Thymus (tissue), 11 donors: ENCODE results near the gene OR5AU1. TPM values are rescaled to one million over a fixed set of nuclear protein-coding genes. Genes with fewer than 3 reads are reported as not detected.

Source experiments
- DNase-seq, 9 donors: peaks; one replicate each; pipeline ENCODE4 v3.0.0-alpha.2; 2013; ENCODE audit warnings: low spot score in 9 of 9, low read depth in 6 of 9, missing footprints in 1 of 9
- H3K27ac ChIP-seq, 2 donors: one replicate each; pipeline ENCODE4 v1.5.1; 2013; ENCODE audit warnings: control low read depth in 1 of 2, low read depth in 1 of 2, low read length in 1 of 2, mild to moderate bottlenecking in 1 of 2, moderate library complexity in 1 of 2
- H3K27me3 ChIP-seq, 2 donors: one replicate each; pipeline ENCODE4 v1.5.1; 2013; ENCODE audit warnings: low read length in 1 of 2; ENCODE audit not compliant: control insufficient read depth in 2 of 2, insufficient read depth in 1 of 2
- H3K36me3 ChIP-seq, 2 donors: one replicate each; pipeline ENCODE4 v1.5.1; 2013; ENCODE audit warnings: low read length in 1 of 2, mild to moderate bottlenecking in 1 of 2, moderate library complexity in 1 of 2; ENCODE audit not compliant: control insufficient read depth in 2 of 2, insufficient read depth in 2 of 2
- H3K4me1 ChIP-seq, 2 donors: one replicate each; pipeline ENCODE4 v1.5.1; 2013; ENCODE audit warnings: low read length in 2 of 2; ENCODE audit not compliant: control insufficient read depth in 2 of 2, insufficient read depth in 2 of 2
- H3K4me3 ChIP-seq, 2 donors: one replicate each; pipeline ENCODE4 v1.5.1; 2013; ENCODE audit warnings: low read length in 2 of 2, control low read depth in 1 of 2, mild to moderate bottlenecking in 1 of 2
- H3K9me3 ChIP-seq, 2 donors: one replicate each; pipeline ENCODE4 v1.5.1; 2013; ENCODE audit warnings: low read length in 1 of 2, mild to moderate bottlenecking in 1 of 2; ENCODE audit not compliant: control insufficient read depth in 2 of 2, insufficient read depth in 1 of 2
- WGBS: extraction: QIAGEN DNeasy Blood & Tissue Kit; methylation state at CpG from one replicate; pipeline ENCODE4 v1.1.7; 2013; 5-methylcytosine and 5-hydroxymethylcytosine counted together
- polyA plus RNA-seq: library from polyadenylated mRNA; stranded (reverse); fragments of 200-250 nt; gene quantifications from one replicate; pipeline ENCODE4 v1.2.3, GENCODE V29; 2013
- total RNA-seq: library from RNA; stranded (reverse); fragments of 120-200 nt; gene quantifications from one replicate; pipeline ENCODE4 v1.2.4, GENCODE V29; 2013
- donor health status: healthy.

OR5AU1 gene
- total and polyA plus RNA-seq, 2 donors: 0.05 TPM; not detected in 1

- Histone ChIP-seq H3K27me3 (no peaks in the 10 kb centered on the region), H3K4me3 (no peak overlapping the region), H3K9me3 (no peaks in the 10 kb centered on the region), H3K36me3 (peaks cover 5% of the 10 kb centered on the region in 2 donors), H3K4me1 (no peaks in the 10 kb centered on the region), H3K27ac (no peak overlapping the region)
- WGBS: 88% methylated on average over 3 of the region's 3 CpGs
- no peak for DNase-seq
Measured at GRCh38 chr14:21199611-21200560, 44.0 kb upstream of the OR5AU1 start.

DNA sequence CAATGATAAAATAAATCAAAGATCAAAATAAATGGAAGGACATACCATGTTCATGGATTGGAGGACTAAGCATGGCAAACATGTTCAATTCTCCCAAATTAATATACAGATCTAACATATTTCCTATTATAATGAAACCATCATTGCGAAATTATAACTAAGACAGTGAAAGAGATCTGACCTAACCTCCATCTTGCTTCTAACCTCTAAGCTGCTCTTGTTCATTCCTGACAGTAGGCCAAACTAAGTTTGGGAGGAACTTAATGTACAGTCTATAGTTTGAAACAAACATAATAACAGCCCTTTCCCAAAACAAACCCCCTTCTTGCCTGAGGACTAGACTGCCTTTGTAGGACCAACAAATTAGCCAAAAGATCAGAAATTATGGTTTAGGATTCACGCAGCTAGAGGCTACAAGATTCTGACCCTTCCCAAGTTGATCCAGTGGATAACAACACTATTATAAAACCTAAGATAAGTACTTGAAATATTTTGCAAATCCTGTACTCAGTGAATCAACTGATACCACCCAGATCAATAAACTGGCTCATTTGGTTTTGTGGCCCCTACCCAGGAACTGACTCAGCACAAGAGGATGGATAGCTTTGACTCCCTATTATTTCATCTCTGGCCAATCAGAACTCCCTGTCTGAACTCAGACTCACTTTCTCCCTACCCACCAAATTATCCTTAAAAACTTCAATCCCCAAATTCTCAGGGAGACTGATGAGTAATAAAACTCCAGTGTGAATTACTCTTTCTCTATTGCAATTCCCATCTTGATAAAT, 41.7 kb upstream of the OR5AU1 start:
- WGBS: 96% methylated on average over 2 of the region's 2 CpGs
- peaks cover 0 to under 1% of the 10 kb centered on the region in 2 donors for H3K4me1 ChIP-seq
- H3K27ac ChIP-seq: no peak overlapping the region
- H3K27me3 ChIP-seq: peaks cover 0 to 3% of the 10 kb centered on the region in 2 donors
- H3K4me3 ChIP-seq: no peak overlapping the region
- H3K9me3 ChIP-seq: peaks cover 0 to under 1% of the 10 kb centered on the region in 2 donors
- no peaks in the 10 kb centered on the region for H3K36me3 ChIP-seq
- DNase-seq: no peak

- Histone ChIP-seq H3K9me3 (peaks cover 0 to 10% of the 10 kb centered on the region in 2 donors), H3K36me3 (no peaks in the 10 kb centered on the region), H3K27me3 (peaks cover 0 to 6% of the 10 kb centered on the region in 2 donors), H3K4me1 (peaks cover 5 to 17% of the 10 kb centered on the region in 2 donors), H3K4me3 (no peak overlapping the region), H3K27ac (no peak overlapping the region)
- DNase-seq: no peak
Measured at GRCh38 chr14:21194597-21194996, 38.7 kb upstream of the OR5AU1 start.

DNA sequence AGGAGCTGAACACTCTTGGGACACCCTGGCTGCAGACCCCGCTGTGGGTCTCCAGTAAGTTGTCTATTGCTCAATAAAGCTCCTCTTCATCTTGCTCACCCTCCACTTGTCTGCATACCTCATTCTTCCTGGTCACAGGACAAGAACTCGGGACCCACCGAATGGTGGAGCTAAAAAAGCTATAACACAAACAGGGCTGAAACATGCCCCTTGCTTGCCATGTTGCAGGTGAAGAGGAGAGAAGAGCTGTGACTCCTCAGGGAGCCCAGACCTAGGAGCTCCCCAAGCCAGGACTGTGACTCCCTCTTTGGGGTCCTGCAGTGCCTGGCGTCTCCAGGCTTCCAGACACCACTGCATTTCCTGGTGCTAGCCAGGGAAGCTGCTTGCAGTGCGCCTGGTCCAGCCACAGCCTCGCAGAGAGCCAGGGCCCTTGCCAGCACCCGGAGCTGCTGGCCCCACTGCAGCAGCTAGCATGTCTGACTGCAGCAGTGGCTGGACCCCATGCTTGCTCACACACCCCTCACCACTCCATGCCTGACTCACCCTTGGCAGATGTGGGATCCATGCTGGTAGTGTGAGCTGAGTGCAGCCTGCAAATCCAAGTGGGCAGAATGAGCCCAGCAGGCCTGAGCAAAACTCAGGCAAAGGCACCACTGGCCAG, 37.1 kb upstream of the OR5AU1 start:
- Histone ChIP-seq H3K36me3 (no peaks in the 10 kb centered on the region), H3K9me3 (peaks cover 0 to 10% of the 10 kb centered on the region in 2 donors), H3K27ac (no peak overlapping the region), H3K27me3 (peaks cover 0 to 6% of the 10 kb centered on the region in 2 donors), H3K4me1 (peaks cover 5 to 17% of the 10 kb centered on the region in 2 donors), H3K4me3 (no peak overlapping the region)
- DNase-seq: no peak
- WGBS: 98% methylated on average over 7 of the region's 7 CpGs

GRCh38 chr14:21192447-21192822, 36.6 kb upstream of the OR5AU1 start:
- no peak overlapping the region for H3K4me3 ChIP-seq
- DNase-seq: no peak

GRCh38 chr14:21191809-21192446, 36.1 kb upstream of the OR5AU1 start:
- no peaks in the 10 kb centered on the region for H3K36me3 ChIP-seq
- peaks cover 5 to 17% of the 10 kb centered on the region in 2 donors for H3K4me1 ChIP-seq
- peak overlapping the region; percentile 16 to 31 for H3K4me3 ChIP-seq
- peaks cover 0 to 10% of the 10 kb centered on the region in 2 donors for H3K9me3 ChIP-seq
- peak overlapping the region in 1 of 2 donors; percentile 65 for H3K27ac ChIP-seq
- peak; percentile 43 to 89 (median 77) for DNase-seq
- peaks cover 0 to 6% of the 10 kb centered on the region in 2 donors for H3K27me3 ChIP-seq
- 11% methylated on average over 19 of the region's 19 CpGs for WGBS

More at GRCh38 chr14:21192447-21192822, 36.6 kb upstream of the OR5AU1 start:
- Histone ChIP-seq H3K36me3 (no peaks in the 10 kb centered on the region), H3K9me3 (peaks cover 0 to 10% of the 10 kb centered on the region in 2 donors), H3K27me3 (peaks cover 0 to 6% of the 10 kb centered on the region in 2 donors), H3K4me1 (peaks cover 5 to 17% of the 10 kb centered on the region in 2 donors), H3K27ac (peak overlapping the region in 1 of 2 donors; percentile 65)
- 76% methylated on average over 1 of the region's 1 CpG for WGBS

DNA sequence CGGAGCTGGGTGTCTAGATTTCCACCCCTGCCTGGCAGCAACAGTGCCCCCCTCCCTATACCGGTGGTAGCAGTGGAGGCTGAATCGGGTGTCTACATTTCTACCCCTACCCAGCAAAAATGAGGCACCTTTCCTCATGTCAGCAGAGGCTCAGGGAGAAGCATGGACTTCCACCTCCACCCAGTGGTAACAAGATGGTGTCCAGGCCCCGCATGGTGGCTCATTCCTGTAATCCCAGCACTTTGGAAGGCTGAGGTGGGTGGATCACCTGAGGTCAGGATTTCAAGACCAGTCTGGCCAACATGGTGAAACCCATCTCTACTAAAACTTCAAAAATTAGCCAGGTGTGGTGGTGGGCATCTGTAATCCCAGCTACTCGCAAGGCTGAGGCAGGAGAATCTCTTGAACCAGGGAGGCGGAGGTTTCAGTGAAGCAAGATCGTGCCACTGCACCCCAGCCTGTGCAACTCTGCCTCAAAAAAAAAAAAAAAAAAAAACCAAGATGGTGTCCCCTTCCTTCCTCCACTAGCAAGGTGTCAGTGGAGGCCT, 35.5 kb upstream of the OR5AU1 start:
- Histone ChIP-seq H3K9me3 (peaks cover 0 to 10% of the 10 kb centered on the region in 2 donors), H3K4me1 (peaks cover 5 to 17% of the 10 kb centered on the region in 2 donors), H3K4me3 (peak overlapping the region; percentile 16 to 31), H3K36me3 (no peaks in the 10 kb centered on the region), H3K27me3 (peaks cover 0 to 6% of the 10 kb centered on the region in 2 donors), H3K27ac (peak overlapping the region in 1 of 2 donors; percentile 65)
- WGBS: 87% methylated on average over 7 of the region's 7 CpGs
- DNase-seq: no peak

DNA sequence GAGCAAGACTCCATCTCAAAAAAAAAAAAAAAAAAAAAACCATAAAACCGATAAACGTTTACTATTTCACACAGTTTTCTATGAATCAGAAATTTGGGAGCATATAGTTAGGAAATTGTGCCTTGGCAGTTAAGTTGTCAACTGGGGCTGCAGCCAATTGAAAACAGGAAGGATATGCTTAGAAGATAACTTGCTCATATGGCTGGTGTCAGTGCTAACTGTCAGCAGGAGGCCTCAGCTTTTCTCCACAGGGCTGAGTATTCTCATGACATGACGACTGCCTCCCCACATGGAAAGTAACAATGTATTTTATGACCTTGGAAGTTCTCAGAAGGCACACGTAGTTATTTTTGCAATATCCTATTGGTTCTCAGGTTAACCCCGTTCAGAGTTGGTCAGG, 29.6 kb upstream of the OR5AU1 start:
- H3K4me3 ChIP-seq: no peak overlapping the region
- DNase-seq: no peak
- WGBS: 70% methylated on average over 5 of the region's 5 CpGs
- H3K36me3 ChIP-seq: no peaks in the 10 kb centered on the region
- no peaks in the 10 kb centered on the region for H3K4me1 ChIP-seq
- H3K9me3 ChIP-seq: no peaks in the 10 kb centered on the region
- H3K27ac ChIP-seq: no peak overlapping the region
- no peaks in the 10 kb centered on the region for H3K27me3 ChIP-seq
